ENCODE data around the gene ARHGAP26. TPM values are rescaled to one million over a fixed set of nuclear protein-coding genes. Genes with fewer than 3 reads are reported as not detected.
A peak's percentile ranks its signal among the peaks of the same experiment; 100 is the strongest.

Gene ARHGAP26
- total RNA-seq, 2 experiments from 2014 or later, result 12.8 to 15.4 TPM

DNA sequence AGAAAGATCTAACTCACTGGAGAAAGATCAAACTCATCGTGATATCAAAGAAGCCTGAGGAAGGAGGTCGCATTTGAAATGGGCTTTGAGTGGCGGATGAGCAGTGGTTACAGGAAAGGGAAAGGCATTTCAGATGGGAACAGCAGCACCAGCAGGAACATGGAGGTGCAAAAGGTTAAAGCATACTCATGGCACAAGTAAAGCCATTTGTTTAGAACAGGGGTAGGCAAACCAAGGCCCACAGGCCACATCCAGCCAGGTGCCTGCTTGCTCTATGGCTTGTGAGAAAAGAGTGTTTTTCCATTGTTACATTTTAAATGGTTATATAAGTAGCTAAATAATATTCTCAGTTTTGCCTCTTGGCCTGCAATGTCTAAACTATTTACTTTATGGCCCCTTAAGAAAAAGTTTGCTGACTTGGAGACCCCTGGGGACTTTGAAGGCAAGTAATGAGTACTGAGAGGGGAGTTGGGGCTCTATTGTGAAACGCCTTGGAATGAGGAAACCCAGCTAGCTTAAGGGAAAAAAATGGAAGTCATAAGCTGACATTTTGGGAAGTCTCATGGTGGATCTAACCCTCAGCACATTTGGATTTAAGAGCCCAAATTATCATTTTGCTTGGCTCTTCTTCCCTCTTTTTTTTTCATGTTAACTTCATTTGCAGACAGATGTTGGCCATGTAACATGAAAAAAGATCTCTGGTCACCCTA lies 422.2 kb downstream of the ARHGAP26 start:
- intact Hi-C loops (cut with DNase I, micrococcal nuclease), result no loop called here
- H3K4me1 Mint-ChIP-seq, result peaks cover 32% of the 10 kb centered on the region
- no peak for ATAC-seq

DNA sequence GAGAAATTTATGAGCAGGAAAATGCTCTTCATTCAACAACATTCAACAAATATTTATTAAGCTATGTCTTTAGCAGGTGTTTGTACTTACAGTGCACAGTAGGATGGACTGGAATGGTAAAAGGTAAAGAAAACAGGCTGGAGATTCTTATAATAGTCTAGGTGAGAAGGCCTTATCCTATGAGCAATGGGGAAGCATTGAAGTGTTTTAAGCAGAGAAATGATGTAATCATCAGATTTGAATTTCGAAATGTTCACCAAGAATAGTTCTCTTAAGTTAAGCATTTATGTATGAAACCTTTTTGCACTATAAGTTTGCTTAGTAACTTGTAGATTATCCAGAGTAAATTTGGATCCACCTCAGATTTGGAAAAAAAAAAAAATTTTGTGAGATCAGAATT lies 424.0 kb downstream of the ARHGAP26 start:
- Mint-ChIP-seq H3K27ac (no peak overlapping the region), H3K27me3 (no peaks in the 10 kb centered on the region), H3K36me3 (ENCODE audit: low read depth) (peaks cover 13% of the 10 kb centered on the region), H3K9me3 (ENCODE audit: low read depth) (peaks cover 19% of the 10 kb centered on the region), H3K4me1 (peaks cover 19% of the 10 kb centered on the region), H3K4me3 (no peak overlapping the region)
- ChIA-PET POLR2A (no interaction called here), CTCF (no interaction called here)
- no peak for DNase-seq
- no peak for ATAC-seq
- intact Hi-C loops (cut with DNase I, micrococcal nuclease), result no loop called here

More for the DNA sequence above, 422.2 kb downstream of the ARHGAP26 start:
- Mint-ChIP-seq H3K27me3 (no peaks in the 10 kb centered on the region), H3K36me3 (ENCODE audit: low read depth) (peaks cover 13% of the 10 kb centered on the region), H3K27ac (no peak overlapping the region), H3K9me3 (ENCODE audit: low read depth) (peaks cover 13% of the 10 kb centered on the region), H3K4me3 (no peak overlapping the region)
- no peak for DNase-seq
- ChIA-PET CTCF (interaction anchor here (0.7 kb wide), 1 partner anchor 87 kb away, joined by 3 read pairs; no protein-coding TSS in a partner anchor), POLR2A (no interaction called here)

DNA sequence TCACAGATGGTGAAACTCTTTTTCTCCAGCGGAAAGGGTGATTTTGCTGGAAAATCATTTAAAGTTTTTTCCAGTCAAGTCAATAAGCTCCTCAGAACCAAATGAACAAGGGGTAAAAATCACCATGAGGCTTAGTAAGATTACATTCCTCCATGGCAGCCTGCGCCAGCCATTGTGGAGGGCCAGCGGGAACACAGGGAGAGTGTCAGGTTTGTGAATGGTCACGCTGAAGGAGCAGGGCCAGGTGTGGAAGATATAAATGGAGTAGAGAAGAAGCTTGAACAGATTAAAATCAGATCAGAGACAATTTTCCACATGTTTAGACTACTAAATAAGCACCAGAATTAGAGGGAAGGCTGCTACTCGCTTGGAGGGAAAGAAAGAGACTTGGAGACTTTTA lies 424.5 kb downstream of the ARHGAP26 start:
- Mint-ChIP-seq H3K36me3 (ENCODE audit: low read depth) (peaks cover 12% of the 10 kb centered on the region), H3K27me3 (no peaks in the 10 kb centered on the region), H3K9me3 (ENCODE audit: low read depth) (peaks cover 19% of the 10 kb centered on the region), H3K4me1 (peaks cover 18% of the 10 kb centered on the region), H3K4me3 (no peak overlapping the region), H3K27ac (no peak overlapping the region)
- no peak for DNase-seq
- no peak for ATAC-seq
- CTCF ChIA-PET, result no interaction called here
- intact Hi-C loops (cut with DNase I, micrococcal nuclease), result no loop called here
- POLR2A ChIA-PET, result no interaction called here

DNA sequence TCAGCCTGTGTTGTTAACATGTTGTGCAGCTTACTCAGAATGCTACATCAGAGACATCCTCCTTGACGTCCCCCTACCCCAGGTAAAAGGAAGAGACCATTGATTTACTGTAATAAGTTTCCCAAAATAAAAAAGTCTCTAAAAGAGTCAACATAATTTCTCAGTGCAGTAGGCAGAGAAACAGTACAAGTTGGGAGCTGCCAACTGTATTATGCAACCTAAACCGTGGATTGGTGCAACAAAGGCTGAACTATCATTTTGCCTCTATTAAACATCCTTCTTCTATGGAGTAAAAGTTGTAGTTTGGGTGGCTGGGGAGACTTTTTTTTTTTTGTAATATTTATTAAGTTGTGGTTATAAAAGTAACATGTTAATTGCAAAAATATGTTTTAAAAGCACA lies 425.3 kb downstream of the ARHGAP26 start:
- Mint-ChIP-seq H3K27me3 (no peaks in the 10 kb centered on the region), H3K4me3 (no peak overlapping the region), H3K36me3 (ENCODE audit: low read depth) (peaks cover 12% of the 10 kb centered on the region), H3K9me3 (ENCODE audit: low read depth) (peaks cover 13% of the 10 kb centered on the region), H3K4me1 (peaks cover 18% of the 10 kb centered on the region), H3K27ac (no peak overlapping the region)
- DNase-seq (no peak), ATAC-seq (no peak)
- intact Hi-C loops (cut with DNase I, micrococcal nuclease), result no loop called here
- ChIA-PET POLR2A (no interaction called here), CTCF (no interaction called here)

DNA sequence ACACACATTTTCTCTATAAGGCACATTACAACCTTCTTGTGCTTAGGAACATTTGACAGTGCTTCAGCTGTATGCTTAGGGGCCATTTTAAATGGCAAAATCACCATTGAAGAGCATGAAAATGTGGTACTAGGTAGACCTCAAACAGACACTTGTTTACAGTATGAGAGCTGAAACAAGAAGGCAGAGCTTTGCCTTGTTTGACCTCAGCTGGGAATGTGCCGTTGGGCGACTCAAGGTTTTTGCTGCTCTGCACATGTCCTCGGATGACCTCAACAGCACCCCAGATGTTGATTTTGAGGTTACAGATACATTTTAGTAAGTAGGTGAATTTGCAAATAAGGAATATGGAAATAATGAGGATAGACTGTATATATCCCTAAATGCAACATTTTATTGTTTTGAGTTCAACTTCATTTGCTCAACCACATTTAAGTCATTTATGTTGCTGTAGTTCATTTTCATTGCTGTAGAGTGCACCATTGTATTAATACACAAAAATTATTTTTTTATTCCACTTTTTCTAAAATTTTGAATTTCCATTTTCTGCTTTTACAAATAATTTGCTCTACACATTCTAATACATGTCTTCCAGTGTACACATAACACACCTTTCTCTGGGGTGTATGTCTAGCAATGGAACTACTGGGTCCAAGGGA lies 426.6 kb downstream of the ARHGAP26 start:
- ChIA-PET POLR2A (no interaction called here), CTCF (interaction anchor here (0.7 to 1.6 kb wide), 4 partner anchors 8 to 207 kb away, joined by 3 to 4 read pairs (median 3); partner anchors contain the start of gene NR3C1)
- ATAC-seq (no peak), DNase-seq (no peak)
- H3K27me3 Mint-ChIP-seq, result no peaks in the 10 kb centered on the region
- no peak overlapping the region for H3K4me3 Mint-ChIP-seq
- H3K9me3 Mint-ChIP-seq (ENCODE audit: low read depth), result peaks cover 11% of the 10 kb centered on the region
- H3K4me1 Mint-ChIP-seq, result peaks cover 18% of the 10 kb centered on the region
- H3K36me3 Mint-ChIP-seq (ENCODE audit: low read depth), result peaks cover 12% of the 10 kb centered on the region
- no peak overlapping the region for H3K27ac Mint-ChIP-seq
- intact Hi-C loops (cut with DNase I, micrococcal nuclease), result no loop called here

DNA sequence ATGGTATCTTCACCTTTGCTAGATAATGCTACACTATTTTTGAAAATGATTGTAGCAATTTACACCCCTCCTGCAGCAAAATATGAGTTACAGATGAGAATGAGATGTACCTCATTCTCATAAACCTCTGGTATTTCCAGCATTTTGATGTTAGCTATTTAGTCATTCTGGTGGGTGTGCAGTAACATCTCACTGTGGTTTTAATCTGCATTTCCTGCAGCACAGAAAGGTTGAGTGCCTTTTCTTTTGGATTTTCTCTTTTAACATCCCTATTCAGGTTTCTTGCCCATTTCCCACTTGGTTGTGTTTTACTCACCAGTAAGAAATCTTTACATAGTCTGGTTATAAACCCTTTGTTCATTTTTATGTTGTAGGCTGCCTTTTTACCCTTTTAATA lies 427.1 kb downstream of the ARHGAP26 start:
- intact Hi-C loops (cut with DNase I, micrococcal nuclease), result no loop called here
- Mint-ChIP-seq H3K36me3 (ENCODE audit: low read depth) (peaks cover 12% of the 10 kb centered on the region), H3K4me1 (peaks cover 18% of the 10 kb centered on the region), H3K9me3 (ENCODE audit: low read depth) (peaks cover 7% of the 10 kb centered on the region), H3K4me3 (no peak overlapping the region), H3K27me3 (no peaks in the 10 kb centered on the region), H3K27ac (peak overlapping the region; percentile 64)
- DNase-seq, result no peak
- peak; percentile 92 for ATAC-seq
- POLR2A ChIA-PET, result no interaction called here
- CTCF ChIA-PET, result interaction anchor here (1.3 to 1.6 kb wide), 2 partner anchors 10 to 207 kb away, joined by 3 to 4 read pairs; partner anchors contain the start of gene NR3C1

DNA sequence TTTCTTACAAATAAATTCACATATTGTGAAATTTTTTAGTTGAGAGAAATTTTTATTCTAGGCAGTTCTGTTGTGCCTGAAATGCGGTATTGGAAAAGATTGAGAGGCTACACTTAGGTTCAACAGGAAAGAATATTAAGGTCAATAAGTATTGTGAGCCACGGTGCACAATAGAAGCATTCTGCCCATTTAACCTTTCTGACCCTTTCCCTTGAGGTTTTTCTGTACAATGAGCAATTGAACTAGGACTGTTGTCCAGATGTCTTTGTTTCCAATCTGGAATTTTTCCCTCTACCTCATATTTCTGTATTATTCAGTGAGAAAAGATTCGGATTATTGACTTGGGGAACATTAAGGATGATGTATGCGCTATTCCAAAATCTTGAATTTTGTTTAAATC lies 428.2 kb downstream of the ARHGAP26 start:
- ChIA-PET CTCF (no interaction called here), POLR2A (no interaction called here)
- DNase-seq, result no peak
- ATAC-seq, result no peak
- intact Hi-C loops (cut with DNase I, micrococcal nuclease), result no loop called here
- H3K27me3 Mint-ChIP-seq, result no peaks in the 10 kb centered on the region
- H3K9me3 Mint-ChIP-seq (ENCODE audit: low read depth), result peaks cover 7% of the 10 kb centered on the region
- H3K4me1 Mint-ChIP-seq, result peaks cover 18% of the 10 kb centered on the region
- H3K36me3 Mint-ChIP-seq (ENCODE audit: low read depth), result peaks cover 13% of the 10 kb centered on the region
- H3K27ac Mint-ChIP-seq, result no peak overlapping the region
- no peak overlapping the region for H3K4me3 Mint-ChIP-seq

DNA sequence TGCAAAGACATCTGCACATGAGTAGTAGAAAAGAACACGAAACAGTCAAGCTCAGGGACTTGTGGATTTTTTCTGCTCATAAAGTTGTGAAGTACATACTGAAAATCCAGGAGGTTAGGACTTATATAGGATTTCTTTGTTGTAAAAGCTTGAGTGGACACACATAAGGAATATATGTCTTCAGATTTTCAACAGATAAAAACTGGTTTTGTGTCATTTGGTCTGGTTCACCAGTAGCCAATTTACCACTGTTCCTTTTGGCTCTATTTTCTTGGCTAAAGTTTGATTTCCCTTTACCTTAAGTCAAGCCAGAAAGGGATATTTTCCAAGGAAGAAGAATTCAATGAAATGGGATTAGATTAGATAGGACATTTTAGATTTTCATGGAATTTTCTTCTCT lies 429.0 kb downstream of the ARHGAP26 start:
- CTCF ChIA-PET, result no interaction called here
- H3K27me3 Mint-ChIP-seq, result no peaks in the 10 kb centered on the region

DNA sequence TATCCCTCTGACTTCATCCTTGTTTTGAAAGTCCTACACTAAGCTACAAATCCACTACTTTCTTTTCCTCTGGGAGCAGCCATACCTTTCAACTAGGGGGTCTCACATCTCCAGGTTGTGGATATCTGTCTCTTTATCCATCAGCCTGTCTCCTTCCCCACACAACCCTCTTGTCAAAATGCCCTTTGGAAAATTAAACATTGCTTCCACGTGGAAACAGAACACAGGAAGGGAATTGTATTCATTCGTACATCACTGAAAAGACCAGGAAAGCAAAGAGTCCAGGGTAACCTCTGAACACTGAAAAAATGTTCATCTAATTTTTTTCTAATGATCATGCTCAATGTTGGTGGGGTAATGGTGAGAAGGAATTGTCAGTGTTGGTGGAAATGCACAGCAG lies 429.7 kb downstream of the ARHGAP26 start:
- ChIA-PET CTCF (interaction anchor here (0.6 kb wide), 1 partner anchor 45 kb away, joined by 3 read pairs; no protein-coding TSS in a partner anchor), POLR2A (no interaction called here)
- Mint-ChIP-seq H3K27ac (no peak overlapping the region), H3K4me1 (peaks cover 18% of the 10 kb centered on the region), H3K36me3 (ENCODE audit: low read depth) (peaks cover 13% of the 10 kb centered on the region), H3K9me3 (ENCODE audit: low read depth) (peaks cover 7% of the 10 kb centered on the region), H3K27me3 (no peaks in the 10 kb centered on the region), H3K4me3 (no peak overlapping the region)
- DNase-seq (no peak), ATAC-seq (no peak)
- intact Hi-C loops (cut with DNase I, micrococcal nuclease), result no loop called here

More for the DNA sequence above, 429.0 kb downstream of the ARHGAP26 start:
- Mint-ChIP-seq H3K27ac (no peak overlapping the region), H3K4me1 (peaks cover 18% of the 10 kb centered on the region), H3K36me3 (ENCODE audit: low read depth) (peaks cover 13% of the 10 kb centered on the region), H3K9me3 (ENCODE audit: low read depth) (peaks cover 7% of the 10 kb centered on the region), H3K4me3 (no peak overlapping the region)
- POLR2A ChIA-PET, result no interaction called here
- ATAC-seq, result no peak
- intact Hi-C loops (cut with DNase I, micrococcal nuclease), result no loop called here
- no peak for DNase-seq

DNA sequence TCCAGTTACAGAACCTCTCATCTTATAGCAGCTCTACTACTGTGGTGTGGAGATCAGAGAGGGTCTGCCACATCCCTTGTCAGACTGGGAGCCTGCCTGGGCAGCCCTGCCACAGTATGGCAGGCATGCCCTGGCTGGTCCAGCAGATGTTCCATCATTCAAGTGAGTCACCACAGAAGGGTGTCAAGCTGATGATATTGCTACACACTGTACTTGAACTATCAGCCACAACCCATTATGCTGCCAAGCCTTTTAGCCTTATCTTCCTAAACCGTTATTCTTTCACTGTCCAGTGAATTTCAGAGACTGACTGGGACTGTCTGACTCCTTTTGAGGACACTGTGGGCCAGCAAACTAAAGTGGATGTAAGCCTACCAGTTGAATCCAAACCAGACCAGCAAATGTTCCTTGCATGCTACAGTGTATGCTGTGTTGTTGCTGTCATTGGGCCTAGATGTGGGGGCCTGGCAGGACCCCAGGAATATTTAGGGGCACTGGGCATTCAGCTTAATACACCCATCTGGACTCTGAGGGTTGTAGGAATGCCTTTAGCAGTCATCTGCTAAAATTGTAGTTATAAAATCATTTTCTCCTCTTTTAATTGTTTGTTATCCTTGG lies 430.7 kb downstream of the ARHGAP26 start:
- Mint-ChIP-seq H3K9me3 (ENCODE audit: low read depth) (peaks cover 7% of the 10 kb centered on the region), H3K27me3 (no peaks in the 10 kb centered on the region), H3K36me3 (ENCODE audit: low read depth) (peaks cover 13% of the 10 kb centered on the region), H3K4me3 (no peak overlapping the region), H3K27ac (no peak overlapping the region), H3K4me1 (peaks cover 19% of the 10 kb centered on the region)
- CTCF ChIA-PET, result no interaction called here
- DNase-seq, result no peak
- ATAC-seq, result no peak
- intact Hi-C loops (cut with DNase I, micrococcal nuclease), result no loop called here
- POLR2A ChIA-PET, result no interaction called here

DNA sequence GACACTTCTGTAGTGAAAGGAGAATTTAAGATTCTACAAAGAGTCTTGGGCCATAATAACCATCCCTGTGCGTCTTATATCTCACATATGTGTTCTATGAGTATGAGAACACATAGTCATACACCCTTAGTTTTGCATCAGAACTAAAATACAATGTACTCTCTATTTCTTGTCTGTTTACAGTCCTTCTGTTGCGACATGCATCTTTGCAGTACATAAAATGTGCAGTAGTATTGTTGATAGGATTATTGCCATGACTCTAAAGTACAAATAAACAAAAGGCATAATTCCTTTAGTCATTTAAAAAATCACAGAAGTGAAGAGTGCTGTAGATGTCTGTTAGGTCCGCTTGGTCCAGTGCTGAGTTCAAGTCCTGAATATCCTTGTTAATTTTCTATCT lies 431.4 kb downstream of the ARHGAP26 start:
- Mint-ChIP-seq H3K9me3 (ENCODE audit: low read depth) (peaks cover 7% of the 10 kb centered on the region), H3K27me3 (no peaks in the 10 kb centered on the region), H3K4me3 (no peak overlapping the region), H3K4me1 (peaks cover 20% of the 10 kb centered on the region), H3K27ac (no peak overlapping the region), H3K36me3 (ENCODE audit: low read depth) (peaks cover 13% of the 10 kb centered on the region)
- intact Hi-C loops (cut with DNase I, micrococcal nuclease), result no loop called here
- CTCF ChIA-PET, result no interaction called here
- DNase-seq (no peak), ATAC-seq (no peak)
- POLR2A ChIA-PET, result no interaction called here
